GM12865 (cell line): ENCODE results near the gene BLOC1S4.

Experiments
- DNase-seq: peaks from one replicate; pipeline ENCODE4 v3.0.0; 2010; ENCODE audit warnings: low read depth
- H3K4me3 ChIP-seq: 2 replicates; pipeline ENCODE4 v1.5.1; 2011; ENCODE audit warnings: mild to moderate bottlenecking, low read depth, low read length, control low read depth
- CTCF ChIP-seq: IDR thresholded peaks from 2 replicates; pipeline ENCODE4 v1.5.1; 2011; ENCODE audit warnings: low read length, control low read depth, low read depth, inconsistent platforms; ENCODE audit not compliant: insufficient read depth; ENCODE audit errors: missing control alignments

Gene BLOC1S4

GRCh38 chr4:6718932-6719610 lies 3.1 kb downstream of the BLOC1S4 start:
- H3K4me3 ChIP-seq = no peak overlapping the region
- no peak for TF ChIP-seq CTCF
- no peak for DNase-seq

GRCh38 chr4:6719611-6720179 lies 3.7 kb downstream of the BLOC1S4 start:
- no peak for DNase-seq

GRCh38 chr4:6720202-6720699 lies 4.3 kb downstream of the BLOC1S4 start:
- peak; percentile 97 for TF ChIP-seq CTCF
- H3K4me3 ChIP-seq = no peak overlapping the region

More at GRCh38 chr4:6719611-6720179, 3.7 kb downstream of the BLOC1S4 start:
- no peak overlapping the region for H3K4me3 ChIP-seq
- no peak for TF ChIP-seq CTCF

GRCh38 chr4:6721121-6721520 lies 5.1 kb downstream of the BLOC1S4 start:
- TF ChIP-seq CTCF = no peak
- H3K4me3 ChIP-seq = no peak overlapping the region
- no peak for DNase-seq

More at GRCh38 chr4:6720202-6720699, 4.3 kb downstream of the BLOC1S4 start:
- DNase-seq = peak; percentile 78

- no peak for DNase-seq
- H3K4me3 ChIP-seq = no peak overlapping the region
- no peak for TF ChIP-seq CTCF
These were observed 6.9 kb downstream of the BLOC1S4 start for GRCh38 chr4:6722891-6723290.

GRCh38 chr4:6723851-6724250 lies 7.9 kb downstream of the BLOC1S4 start:
- no peak for TF ChIP-seq CTCF
- no peak overlapping the region for H3K4me3 ChIP-seq
- DNase-seq = no peak
